HEK293 (cell line): ENCODE data around the gene MRC2.

Experiments
- CTCF ChIA-PET: fragments of 350-600 bp; formaldehyde crosslinking; extraction: SDS; loops from one replicate; lab custom pipeline; 2021; ENCODE audit warnings: antibody characterized with exemption; lab: Yijun Ruan, JAX
- POLR2A ChIA-PET: fragments of 300-600 bp; formaldehyde crosslinking; extraction: SDS; loops from one replicate; lab custom pipeline; 2020; ENCODE audit warnings: antibody characterized with exemption, inconsistent platforms; lab: Yijun Ruan, JAX
- H3K27ac ChIP-seq: fragments of 200-500 bp; sonication (Bioruptor generic); 2 replicates; pipeline ENCODE4 v1.5.1; 2014; ENCODE audit warnings: low read depth, low read length, control low read depth, inconsistent platforms; ENCODE audit errors: extremely low read depth
- H3K36me3 ChIP-seq, 2 experiments: fragments of 200-500 bp in 1 of 2; sonication (Bioruptor generic) in 1 of 2; 1 replicate in 1 of 2; 2 replicates in 1 of 2; pipeline ENCODE4 v1.5.1; 2014 to 2017; ENCODE audit warnings: inconsistent platforms in 2 of 2, low read length in 2 of 2; ENCODE audit not compliant: control insufficient read depth in 2 of 2, insufficient read depth in 1 of 2
- H3K4me1 ChIP-seq: fragments of 200-500 bp; sonication (Bioruptor generic); 2 replicates; pipeline ENCODE4 v1.5.1; 2014; ENCODE audit warnings: mild to moderate bottlenecking, low read length, inconsistent platforms; ENCODE audit not compliant: control insufficient read depth, insufficient read depth
- H3K4me3 ChIP-seq: 2 replicates; pipeline ENCODE4 v1.5.1; 2011; ENCODE audit warnings: low read depth, mild to moderate bottlenecking, control low read depth, low read length, moderate library complexity
- H3K9me3 ChIP-seq: fragments of 200-500 bp; sonication (Bioruptor generic); 2 replicates; pipeline ENCODE4 v1.5.1; 2014; ENCODE audit warnings: low read depth, low read length, inconsistent platforms; ENCODE audit not compliant: control insufficient read depth, insufficient read depth
- BCL11A ChIP-seq: fragments of 450-650 bp; formaldehyde crosslinking; IDR thresholded peaks from 2 replicates; pipeline ENCODE4 v1.5.1; 2016; ENCODE audit warnings: low read depth, missing biosample characterization, missing genetic modification characterization
- BCL11B ChIP-seq: fragments of 450-650 bp; formaldehyde crosslinking; IDR thresholded peaks from 2 replicates; pipeline ENCODE4 v1.5.1; 2016; ENCODE audit warnings: low read depth, missing biosample characterization, missing genetic modification characterization
- HOXA7 ChIP-seq: sonication (generic); formaldehyde crosslinking; IDR thresholded peaks from 2 replicates; pipeline ENCODE4 v1.8.1; 2022; ENCODE audit warnings: missing genetic modification reagents, borderline replicate concordance
- MZF1 ChIP-seq: fragments of 450-650 bp; formaldehyde crosslinking; IDR thresholded peaks from 2 replicates; pipeline ENCODE4 v1.5.1; 2017; ENCODE audit warnings: missing biosample characterization, missing genetic modification characterization, borderline replicate concordance
- SP2 ChIP-seq: fragments of 450-650 bp; formaldehyde crosslinking; IDR thresholded peaks from 2 replicates; pipeline ENCODE4 v1.5.1; 2016; ENCODE audit warnings: missing biosample characterization, missing genetic modification characterization
- ZBTB1 ChIP-seq: fragments of 450-650 bp; formaldehyde crosslinking; IDR thresholded peaks from 2 replicates; pipeline ENCODE4 v1.5.1; 2016; ENCODE audit warnings: missing biosample characterization, missing genetic modification characterization
- ZBTB26 ChIP-seq: fragments of 450-650 bp; formaldehyde crosslinking; optimal IDR thresholded peaks from 2 replicates; pipeline ENCODE3; 2016; ENCODE audit warnings: missing biosample characterization, mild to moderate bottlenecking, missing genetic modification characterization
- ZNF114 ChIP-seq: fragments of 450-650 bp; formaldehyde crosslinking; IDR thresholded peaks from 2 replicates; pipeline ENCODE4 v1.5.0; 2017; ENCODE audit warnings: missing biosample characterization, missing genetic modification characterization
- ZNF202 ChIP-seq: fragments of 450-650 bp; formaldehyde crosslinking; IDR thresholded peaks from 2 replicates; pipeline ENCODE4 v1.5.1; 2016; ENCODE audit warnings: missing biosample characterization, missing genetic modification characterization, borderline replicate concordance
- ZNF280C ChIP-seq: fragments of 450-650 bp; formaldehyde crosslinking; IDR thresholded peaks from 2 replicates; pipeline ENCODE4 v1.5.1; 2016; ENCODE audit warnings: missing biosample characterization, missing genetic modification characterization
- ZNF362 ChIP-seq: fragments of 450-650 bp; formaldehyde crosslinking; IDR thresholded peaks from 2 replicates; pipeline ENCODE4 v1.5.1; 2016; ENCODE audit warnings: missing biosample characterization, missing genetic modification characterization
- ZNF391 ChIP-seq: fragments of 450-650 bp; formaldehyde crosslinking; IDR thresholded peaks from 2 replicates; pipeline ENCODE4 v1.5.1; 2016; ENCODE audit warnings: low read depth, missing biosample characterization, missing genetic modification characterization, borderline replicate concordance
- ZNF394 ChIP-seq: fragments of 450-650 bp; formaldehyde crosslinking; IDR thresholded peaks from 2 replicates; pipeline ENCODE4 v1.5.1; 2016; ENCODE audit warnings: missing biosample characterization, missing genetic modification characterization, mild to moderate bottlenecking, moderate library complexity, borderline replicate concordance
- ZNF518A ChIP-seq: fragments of 450-650 bp; formaldehyde crosslinking; conservative IDR thresholded peaks from 2 replicates; pipeline ENCODE4 v1.5.1; 2016; ENCODE audit warnings: low read depth, missing biosample characterization, missing genetic modification characterization
- ZNF549 ChIP-seq: fragments of 450-650 bp; IDR thresholded peaks from 2 replicates; pipeline ENCODE4 v1.5.1; 2018; ENCODE audit warnings: missing biosample characterization, missing genetic modification characterization, mild to moderate bottlenecking, inconsistent platforms, moderate library complexity
- ZNF580 ChIP-seq: fragments of 450-650 bp; formaldehyde crosslinking; IDR thresholded peaks from 2 replicates; pipeline ENCODE4 v1.5.1; 2016; ENCODE audit warnings: missing biosample characterization, missing genetic modification characterization
- ZNF600 ChIP-seq: fragments of 450-650 bp; formaldehyde crosslinking; IDR thresholded peaks from 2 replicates; pipeline ENCODE4 v1.5.1; 2016; ENCODE audit warnings: missing biosample characterization, missing genetic modification characterization
- ZNF626 ChIP-seq: fragments of 450-650 bp; sonication (Bioruptor Pico); formaldehyde crosslinking; IDR thresholded peaks from 2 replicates; pipeline ENCODE4 v1.5.1; 2018; ENCODE audit warnings: missing biosample characterization, missing genetic modification characterization, inconsistent platforms
- ZNF629 ChIP-seq: fragments of 450-650 bp; formaldehyde crosslinking; IDR thresholded peaks from 2 replicates; pipeline ENCODE4 v1.5.1; 2017; ENCODE audit warnings: missing biosample characterization, missing genetic modification characterization
- ZSCAN4 ChIP-seq: fragments of 450-650 bp; formaldehyde crosslinking; IDR thresholded peaks from 2 replicates; pipeline ENCODE4 v1.5.1; 2017; ENCODE audit warnings: missing biosample characterization, missing genetic modification characterization

Gene MRC2

GRCh38 chr17:62687997-62688396, 60.5 kb downstream of the MRC2 start:
- ChIA-PET CTCF (no interaction called here), POLR2A (no interaction called here)

More at GRCh38 chr17:62687997-62688396, 60.5 kb downstream of the MRC2 start:
- no peaks in the 10 kb centered on the region for H3K4me1 ChIP-seq
- no peak overlapping the region for H3K27ac ChIP-seq
- no peaks in the 10 kb centered on the region for H3K9me3 ChIP-seq
- H3K4me3 ChIP-seq = no peak overlapping the region
- TF ChIP-seq ZNF202 = no peak
- no peak for TF ChIP-seq BCL11B
- TF ChIP-seq ZBTB26 (tag by site-specific recombination) = no peak
- TF ChIP-seq ZNF629 (tag by site-specific recombination) = no peak
- no peak for TF ChIP-seq ZNF518A
- TF ChIP-seq BCL11A (tag by site-specific recombination) = no peak
- no peak for TF ChIP-seq SP2
- no peak for TF ChIP-seq ZNF626 (tag by site-specific recombination)
- no peak for TF ChIP-seq HOXA7
- no peak for TF ChIP-seq ZNF114 (tag by site-specific recombination)
- TF ChIP-seq ZSCAN4 (tag by site-specific recombination) = no peak
- TF ChIP-seq ZNF600 (tag by site-specific recombination) = no peak
- TF ChIP-seq ZNF280C (tag by site-specific recombination) = no peak
- no peak for TF ChIP-seq ZNF580 (tag by site-specific recombination)
- no peak for TF ChIP-seq ZNF362 (tag by site-specific recombination)
- TF ChIP-seq MZF1 (tag by site-specific recombination) = no peak
- TF ChIP-seq ZNF394 (tag by site-specific recombination) = no peak
- no peak for TF ChIP-seq ZBTB1 (tag by site-specific recombination)
- TF ChIP-seq ZNF391 (tag by site-specific recombination) = no peak
- TF ChIP-seq ZNF549 = no peak
- H3K36me3 ChIP-seq = peaks cover 0 to 48% of the 10 kb centered on the region in 2 experiments; a peak in 2 of 3 replicates
